ENCODE measurements around the gene SH2D2A.

The SH2D2A gene

DNA sequence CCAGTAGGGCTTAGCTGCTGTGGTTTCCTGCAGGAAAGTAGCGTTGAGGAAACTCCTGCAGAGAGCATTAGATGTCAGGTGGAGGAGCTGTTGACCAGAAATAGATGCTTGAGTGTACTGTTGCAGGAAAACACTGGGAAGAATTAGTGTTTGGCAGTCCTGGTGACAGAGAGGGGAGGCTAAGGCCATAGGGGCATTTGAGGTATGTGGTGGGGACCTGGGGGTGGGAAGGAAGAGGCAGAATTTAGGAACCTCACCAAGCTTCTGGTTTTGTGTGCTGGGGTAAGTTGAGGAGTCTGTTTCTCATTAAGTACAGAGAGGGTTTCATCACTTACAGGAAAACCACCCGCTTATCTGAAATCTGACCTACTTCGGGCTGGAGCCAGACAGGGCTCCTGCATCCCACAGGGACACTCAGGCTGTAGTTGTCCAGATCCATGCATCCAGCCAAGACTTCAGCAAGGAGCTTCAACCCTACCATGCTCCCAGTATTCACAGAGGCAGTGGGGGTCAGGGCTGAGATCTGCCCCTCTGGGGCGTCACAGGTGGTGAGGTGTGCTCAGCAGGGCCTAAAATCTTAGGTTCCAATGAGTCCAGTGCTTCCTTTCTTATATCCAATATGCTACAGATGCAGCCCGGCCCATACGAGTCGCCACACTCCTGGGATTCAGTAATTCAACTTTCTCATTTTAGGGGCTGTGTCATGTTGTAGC, 15.1 kb downstream of the SH2D2A start:
- TF ChIP-seq SIN3A (IDR thresholded peaks at IDR 0.05; ENCODE audit: borderline replicate concordance, insufficient read depth, low read length) (0 out of 2 replicates have a peak, but pooled peaks have one; percentile 55), TAF1 (IDR thresholded peaks at IDR 0.05; ENCODE audit: borderline replicate concordance, insufficient read depth, low read length) (no peak), FOXP2 (optimal IDR thresholded peaks at IDR 0.05; ENCODE audit: borderline replicate concordance, extremely low read depth, extremely low read length, insufficient read depth) (peak; percentile 53), POLR2AphosphoS5 (IDR thresholded peaks at IDR 0.05; ENCODE audit: low read depth, low read length) (peak; percentile 63; the same call in 1 of the 2 replicates)
- TF ChIP-seq, protein P1, sequence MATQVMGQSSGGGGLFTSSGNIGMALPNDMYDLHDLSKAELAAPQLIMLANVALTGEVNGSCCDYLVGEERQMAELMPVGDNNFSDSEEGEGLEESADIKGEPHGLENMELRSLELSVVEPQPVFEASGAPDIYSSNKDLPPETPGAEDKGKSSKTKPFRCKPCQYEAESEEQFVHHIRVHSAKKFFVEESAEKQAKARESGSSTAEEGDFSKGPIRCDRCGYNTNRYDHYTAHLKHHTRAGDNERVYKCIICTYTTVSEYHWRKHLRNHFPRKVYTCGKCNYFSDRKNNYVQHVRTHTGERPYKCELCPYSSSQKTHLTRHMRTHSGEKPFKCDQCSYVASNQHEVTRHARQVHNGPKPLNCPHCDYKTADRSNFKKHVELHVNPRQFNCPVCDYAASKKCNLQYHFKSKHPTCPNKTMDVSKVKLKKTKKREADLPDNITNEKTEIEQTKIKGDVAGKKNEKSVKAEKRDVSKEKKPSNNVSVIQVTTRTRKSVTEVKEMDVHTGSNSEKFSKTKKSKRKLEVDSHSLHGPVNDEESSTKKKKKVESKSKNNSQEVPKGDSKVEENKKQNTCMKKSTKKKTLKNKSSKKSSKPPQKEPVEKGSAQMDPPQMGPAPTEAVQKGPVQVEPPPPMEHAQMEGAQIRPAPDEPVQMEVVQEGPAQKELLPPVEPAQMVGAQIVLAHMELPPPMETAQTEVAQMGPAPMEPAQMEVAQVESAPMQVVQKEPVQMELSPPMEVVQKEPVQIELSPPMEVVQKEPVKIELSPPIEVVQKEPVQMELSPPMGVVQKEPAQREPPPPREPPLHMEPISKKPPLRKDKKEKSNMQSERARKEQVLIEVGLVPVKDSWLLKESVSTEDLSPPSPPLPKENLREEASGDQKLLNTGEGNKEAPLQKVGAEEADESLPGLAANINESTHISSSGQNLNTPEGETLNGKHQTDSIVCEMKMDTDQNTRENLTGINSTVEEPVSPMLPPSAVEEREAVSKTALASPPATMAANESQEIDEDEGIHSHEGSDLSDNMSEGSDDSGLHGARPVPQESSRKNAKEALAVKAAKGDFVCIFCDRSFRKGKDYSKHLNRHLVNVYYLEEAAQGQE (IDR thresholded peaks at IDR 0.05; ENCODE audit: insufficient read depth in 1 of 2, low read depth in 2 of 2, low read length in 2 of 2), result no peak

DNA sequence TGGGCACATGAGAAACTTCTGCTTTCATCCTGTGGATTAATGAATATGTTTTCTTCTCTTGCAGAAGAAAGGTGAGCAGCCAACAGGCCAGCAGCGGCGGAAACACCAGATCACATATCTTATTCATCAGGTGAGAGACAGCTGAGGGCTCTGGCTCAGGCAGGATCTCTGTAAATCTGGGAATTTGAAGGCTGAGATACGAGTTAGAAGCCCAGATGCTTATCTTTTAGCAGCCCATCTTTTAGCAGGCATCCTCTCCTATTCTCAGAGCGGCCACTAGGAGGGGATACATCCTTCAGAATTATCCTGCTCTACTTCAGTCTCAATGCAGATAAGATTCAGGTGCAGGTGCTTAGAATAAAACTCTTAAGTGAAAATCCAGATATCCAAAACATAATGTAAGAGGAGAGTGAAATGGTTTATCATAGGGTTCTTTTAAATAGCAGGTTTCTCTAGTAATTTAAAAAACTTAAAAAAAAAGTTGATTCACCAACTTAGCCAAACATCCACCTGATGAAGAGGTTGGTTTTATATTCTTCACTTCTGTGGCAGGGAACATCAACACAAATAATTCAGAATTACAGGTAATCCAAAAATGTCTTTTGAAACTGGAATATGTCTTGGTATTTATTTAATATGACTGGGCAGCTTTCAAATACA, 19.3 kb downstream of the SH2D2A start:
- TF ChIP-seq TAF1 (IDR thresholded peaks at IDR 0.05; ENCODE audit: borderline replicate concordance, insufficient read depth, low read length) (no peak), FOXP2 (optimal IDR thresholded peaks at IDR 0.05; ENCODE audit: borderline replicate concordance, extremely low read depth, extremely low read length, insufficient read depth) (no peak), SIN3A (IDR thresholded peaks at IDR 0.05; ENCODE audit: borderline replicate concordance, insufficient read depth, low read length) (no peak), POLR2AphosphoS5 (IDR thresholded peaks at IDR 0.05; ENCODE audit: low read depth, low read length) (no peak)
- TF ChIP-seq, protein P1 (IDR thresholded peaks at IDR 0.05; ENCODE audit: insufficient read depth in 1 of 2, low read depth in 2 of 2, low read length in 2 of 2), result no peak

DNA sequence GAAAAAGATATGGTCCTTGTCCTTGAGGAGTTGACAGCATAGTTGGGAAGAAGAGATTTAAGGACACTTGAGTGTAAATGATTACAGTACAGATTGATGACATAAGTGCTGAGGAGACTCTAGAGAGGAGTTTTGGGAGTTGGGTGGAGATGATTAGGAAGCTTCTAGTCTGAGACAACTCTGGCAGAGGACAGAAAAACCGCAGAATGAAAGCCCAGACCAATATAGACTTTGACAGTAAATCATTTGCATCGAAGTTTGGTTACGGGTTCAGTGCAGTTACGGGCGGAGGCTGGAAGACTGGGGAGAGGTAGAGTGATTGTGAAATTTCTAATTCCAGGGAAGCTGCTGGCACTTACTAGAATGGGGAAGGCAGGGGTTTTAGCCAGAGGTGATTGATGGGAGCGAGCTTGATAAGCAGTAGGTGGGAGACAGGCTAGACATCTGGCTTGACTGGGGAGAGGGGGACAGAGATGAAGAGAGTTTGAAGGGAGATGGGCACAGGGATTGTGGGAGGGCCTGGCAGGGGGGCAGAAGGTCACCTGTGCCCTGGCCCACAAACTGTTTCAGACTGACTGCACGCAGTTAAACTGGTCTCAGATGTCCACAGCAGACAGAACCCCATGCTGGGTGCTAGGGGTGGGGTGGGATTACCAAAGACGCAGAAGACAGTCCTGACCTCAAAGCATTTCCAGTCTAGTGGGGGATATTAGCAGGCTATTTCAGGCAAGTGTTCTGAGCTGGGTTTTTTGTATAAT, 20.1 kb downstream of the SH2D2A start:
- no peak for TF ChIP-seq FOXP2 (optimal IDR thresholded peaks at IDR 0.05; ENCODE audit: borderline replicate concordance, extremely low read depth, extremely low read length, insufficient read depth)
- TF ChIP-seq POLR2AphosphoS5 (IDR thresholded peaks at IDR 0.05; ENCODE audit: low read depth, low read length), result no peak
- TF ChIP-seq SIN3A (IDR thresholded peaks at IDR 0.05; ENCODE audit: borderline replicate concordance, insufficient read depth, low read length), result no peak
- TF ChIP-seq, protein P1 (IDR thresholded peaks at IDR 0.05; ENCODE audit: insufficient read depth in 1 of 2, low read depth in 2 of 2, low read length in 2 of 2), result no peak
- no peak for TF ChIP-seq TAF1 (IDR thresholded peaks at IDR 0.05; ENCODE audit: borderline replicate concordance, insufficient read depth, low read length)

DNA sequence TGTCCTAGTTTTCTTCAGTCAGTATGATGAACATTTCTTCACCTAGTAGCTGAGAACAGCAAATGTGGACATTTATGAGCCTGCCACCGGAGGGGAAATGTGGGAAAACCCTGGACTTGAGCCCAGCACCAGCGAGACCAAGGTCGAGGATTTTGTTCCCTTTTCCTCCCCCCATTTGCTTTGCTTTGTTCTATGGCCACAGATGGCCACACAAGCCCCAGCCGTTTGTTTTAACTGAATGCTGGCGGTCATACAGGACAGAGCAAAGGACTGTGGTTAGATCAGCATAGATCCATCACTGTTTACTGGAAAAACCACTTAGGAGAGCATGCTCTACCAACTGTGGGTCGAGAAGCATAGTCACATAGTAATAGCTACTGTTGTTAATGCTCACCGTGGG, 20.9 kb downstream of the SH2D2A start:
- TF ChIP-seq FOXP2 (optimal IDR thresholded peaks at IDR 0.05; ENCODE audit: borderline replicate concordance, extremely low read depth, extremely low read length, insufficient read depth) (no peak), TAF1 (IDR thresholded peaks at IDR 0.05; ENCODE audit: borderline replicate concordance, insufficient read depth, low read length) (no peak), POLR2AphosphoS5 (IDR thresholded peaks at IDR 0.05; ENCODE audit: low read depth, low read length) (no peak), SIN3A (IDR thresholded peaks at IDR 0.05; ENCODE audit: borderline replicate concordance, insufficient read depth, low read length) (no peak)
- TF ChIP-seq, protein P1 (IDR thresholded peaks at IDR 0.05; ENCODE audit: insufficient read depth in 1 of 2, low read depth in 2 of 2, low read length in 2 of 2), result no peak

Measured in PFSK-1 (cell line).